Measurements from ENCODE around the gene PPP1R1B. TPM values are rescaled to one million over a fixed set of nuclear protein-coding genes. Genes with fewer than 3 reads are reported as not detected.

PPP1R1B gene
- polyA plus RNA-seq, 3 donors: 8.7 to 183 (median 40.4) TPM

- 87 to 89% (median 87%) methylated on average over 9 of the region's 9 CpGs for WGBS, 3 donors
- H3K27ac ChIP-seq (ENCODE audit: low read depth, low read length): no peak overlapping the region
These were observed 15.2 kb upstream of the PPP1R1B start for GRCh38 chr17:39611401-39612112.

GRCh38 chr17:39612291-39612894 is 14.4 kb upstream of the PPP1R1B start:
- WGBS, 3 donors: 71 to 75% (median 72%) methylated on average over 14 to 22 of the region's 22 CpGs
- H3K27ac ChIP-seq (ENCODE audit: low read depth, low read length): no peak overlapping the region

- H3K27ac ChIP-seq (ENCODE audit: low read depth, low read length): no peak overlapping the region
- 65 to 74% (median 71%) methylated on average over 7 of the region's 7 CpGs for WGBS, 3 donors
These were observed 13.8 kb upstream of the PPP1R1B start for GRCh38 chr17:39612935-39613464.

GRCh38 chr17:39614545-39615157 is 12.1 kb upstream of the PPP1R1B start:
- no peak overlapping the region for H3K27ac ChIP-seq (ENCODE audit: low read depth, low read length)
- 81 to 90% (median 87%) methylated on average over 3 of the region's 3 CpGs for WGBS, 3 donors

GRCh38 chr17:39615434-39615833 is 11.3 kb upstream of the PPP1R1B start:
- 51 to 62% (median 58%) methylated on average over 6 of the region's 6 CpGs for WGBS, 3 donors
- no peak overlapping the region for H3K27ac ChIP-seq (ENCODE audit: low read depth, low read length)

GRCh38 chr17:39617100-39617445 is 9.7 kb upstream of the PPP1R1B start:
- 87 to 89% (median 88%) methylated on average over 3 of the region's 3 CpGs for WGBS, 3 donors
- H3K27ac ChIP-seq (ENCODE audit: low read depth, low read length): no peak overlapping the region

GRCh38 chr17:39617446-39618245 is 9.1 kb upstream of the PPP1R1B start:
- H3K27ac ChIP-seq (ENCODE audit: low read depth, low read length): no peak overlapping the region
- 1 to 2% (median 1%) methylated on average over 69 to 79 of the region's 79 CpGs for WGBS, 3 donors

- no peak overlapping the region for H3K27ac ChIP-seq (ENCODE audit: low read depth, low read length)
These were observed 8.4 kb upstream of the PPP1R1B start for GRCh38 chr17:39618246-39618913.

GRCh38 chr17:39618956-39619785 is 7.6 kb upstream of the PPP1R1B start:
- H3K27ac ChIP-seq (ENCODE audit: low read depth, low read length): no peak overlapping the region
- 51 to 55% (median 53%) methylated on average over 11 to 13 of the region's 13 CpGs for WGBS, 3 donors

More at GRCh38 chr17:39618246-39618913, 8.4 kb upstream of the PPP1R1B start:
- 2 to 5% (median 4%) methylated on average over 30 to 33 of the region's 33 CpGs for WGBS, 3 donors

- 38 to 61% (median 58%) methylated on average over 1 of the region's 1 CpG for WGBS, 3 donors
- H3K27ac ChIP-seq (ENCODE audit: low read depth, low read length): no peak overlapping the region
These were observed 7.0 kb upstream of the PPP1R1B start for GRCh38 chr17:39619786-39620101.

GRCh38 chr17:39621523-39622379 is 5.0 kb upstream of the PPP1R1B start:
- WGBS, 3 donors: 10 to 11% (median 10%) methylated on average over 26 of the region's 26 CpGs
- no peak overlapping the region for H3K27ac ChIP-seq (ENCODE audit: low read depth, low read length)

GRCh38 chr17:39622380-39623006 is 4.3 kb upstream of the PPP1R1B start:
- WGBS, 3 donors: 52 to 58% (median 57%) methylated on average over 16 of the region's 16 CpGs
- no peak overlapping the region for H3K27ac ChIP-seq (ENCODE audit: low read depth, low read length)

- 2 to 6% (median 5%) methylated on average over 13 to 16 of the region's 16 CpGs for WGBS, 3 donors
- no peak overlapping the region for H3K27ac ChIP-seq (ENCODE audit: low read depth, low read length)
These were observed 3.3 kb upstream of the PPP1R1B start for GRCh38 chr17:39623356-39623950.

GRCh38 chr17:39624313-39624712 is 2.4 kb upstream of the PPP1R1B start:
- no peak overlapping the region for H3K27ac ChIP-seq (ENCODE audit: low read depth, low read length)
- WGBS, 3 donors: 73 to 85% (median 85%) methylated on average over 8 of the region's 8 CpGs

- WGBS, 3 donors: 59 to 74% (median 65%) methylated on average over 4 to 5 of the region's 5 CpGs
- no peak overlapping the region for H3K27ac ChIP-seq (ENCODE audit: low read depth, low read length)
These were observed 1.5 kb upstream of the PPP1R1B start for GRCh38 chr17:39625198-39625785.
